Measurements from ENCODE around the gene SNX2. TPM values are rescaled to one million over a fixed set of nuclear protein-coding genes. Genes with fewer than 3 reads are reported as not detected.

The SNX2 gene
- total and polyA plus RNA-seq, 3 experiments from 2014 or later: 40.0 to 62.7 (median 42.7) TPM

GRCh38 chr5:122774519-122774860, 390 bp upstream of the SNX2 start:
- no peaks in the 10 kb centered on the region for H3K9me3 ChIP-seq (ENCODE audit: low read length)
- Mint-ChIP-seq H3K27ac (peak overlapping the region; percentile 81 to 96 (median 92)), H3K4me1 (peaks cover 32 to 53% (median 53%) of the 10 kb centered on the region in 3 donors), H3K27me3 (peaks cover 0 to 2% of the 10 kb centered on the region in 2 donors), H3K9me3 (no peaks in the 10 kb centered on the region), H3K4me3 (peak overlapping the region; percentile 93 to 95 (median 94)), H3K36me3 (peaks cover 0 to 15% (median 0%) of the 10 kb centered on the region in 3 donors)
- H3K36me3 ChIP-seq (ENCODE audit: insufficient read depth, low read length): no peaks in the 10 kb centered on the region
- no peaks in the 10 kb centered on the region for H3K27me3 ChIP-seq (ENCODE audit: insufficient read depth, low read length, poor library complexity, severe bottlenecking)
- no peak for DNase-seq
- H3K4me1 ChIP-seq (ENCODE audit: insufficient read depth, low read length): peaks cover 34% of the 10 kb centered on the region
- no peak overlapping the region for H3K27ac ChIP-seq (ENCODE audit: low read depth, low read length)
- peak overlapping the region; percentile 93 for H3K4me3 ChIP-seq (ENCODE audit: low read length)
- CTCF ChIA-PET: interaction anchor here (0.6 to 2.5 kb wide), 3 partner anchors 67 to 649 kb away, joined by 4 to 9 read pairs (median 6); partner anchors contain the start of genes CEP120 and SNX24
- POLR2A ChIA-PET: interaction anchor here (1.4 to 3.0 kb wide), 3 partner anchors 70 to 649 kb away, joined by 9 to 28 read pairs (median 9); partner anchors contain the start of gene CEP120

GRCh38 chr5:122775550-122776542, 966 bp downstream of the SNX2 start:
- H3K4me3 ChIP-seq (ENCODE audit: low read length): peak overlapping the region; percentile 93
- Mint-ChIP-seq H3K4me1 (peaks cover 39 to 66% (median 65%) of the 10 kb centered on the region in 3 donors), H3K4me3 (peak overlapping the region; percentile 93 to 95 (median 94)), H3K27me3 (peaks cover 0 to 2% of the 10 kb centered on the region in 2 donors), H3K36me3 (peaks cover 3 to 18% (median 5%) of the 10 kb centered on the region in 3 donors), H3K9me3 (no peaks in the 10 kb centered on the region), H3K27ac (peak overlapping the region; percentile 91 to 97 (median 96))
- no peaks in the 10 kb centered on the region for H3K9me3 ChIP-seq (ENCODE audit: low read length)
- ChIA-PET CTCF (interaction anchor here (2.5 kb wide), 1 partner anchor 69 kb away, joined by 9 read pairs; the partner anchor contains the start of gene SNX24), POLR2A (interaction anchor here (1.4 to 3.0 kb wide), 3 partner anchors 69 to 647 kb away, joined by 9 to 28 read pairs (median 9); partner anchors contain the start of gene CEP120)
- peak overlapping the region; percentile 85 for H3K27ac ChIP-seq (ENCODE audit: low read depth, low read length)
- no peak for DNase-seq
- no peaks in the 10 kb centered on the region for H3K27me3 ChIP-seq (ENCODE audit: insufficient read depth, low read length, poor library complexity, severe bottlenecking)
- peaks cover 34% of the 10 kb centered on the region for H3K4me1 ChIP-seq (ENCODE audit: insufficient read depth, low read length)
- H3K36me3 ChIP-seq (ENCODE audit: insufficient read depth, low read length): no peaks in the 10 kb centered on the region

- Mint-ChIP-seq H3K27me3 (peaks cover 0 to 2% of the 10 kb centered on the region in 2 donors), H3K9me3 (no peaks in the 10 kb centered on the region), H3K27ac (peak overlapping the region in 2 of 8 donors; percentile 16 to 61), H3K4me3 (peak overlapping the region in 3 of 7 donors; percentile 31 to 60 (median 34)), H3K4me1 (peaks cover 43 to 78% (median 71%) of the 10 kb centered on the region in 3 donors), H3K36me3 (peaks cover 3 to 21% (median 5%) of the 10 kb centered on the region in 3 donors)
- Histone ChIP-seq H3K4me3 (ENCODE audit: low read length) (no peak overlapping the region), H3K36me3 (ENCODE audit: insufficient read depth, low read length) (no peaks in the 10 kb centered on the region), H3K4me1 (ENCODE audit: insufficient read depth, low read length) (peaks cover 34% of the 10 kb centered on the region), H3K9me3 (ENCODE audit: low read length) (no peaks in the 10 kb centered on the region), H3K27ac (ENCODE audit: low read depth, low read length) (no peak overlapping the region), H3K27me3 (ENCODE audit: insufficient read depth, low read length, poor library complexity, severe bottlenecking) (no peaks in the 10 kb centered on the region)
- ChIA-PET CTCF (no interaction called here), POLR2A (no interaction called here)
- no peak for DNase-seq
These were observed 3.3 kb downstream of the SNX2 start for GRCh38 chr5:122778157-122778556.

GRCh38 chr5:122779451-122779850, 4.6 kb downstream of the SNX2 start:
- peak overlapping the region in 1 of 7 donors; percentile 19 for H3K4me3 Mint-ChIP-seq
- Histone ChIP-seq H3K4me1 (ENCODE audit: insufficient read depth, low read length) (peaks cover 34% of the 10 kb centered on the region), H3K27ac (ENCODE audit: low read depth, low read length) (no peak overlapping the region), H3K36me3 (ENCODE audit: insufficient read depth, low read length) (no peaks in the 10 kb centered on the region), H3K9me3 (ENCODE audit: low read length) (no peaks in the 10 kb centered on the region), H3K4me3 (ENCODE audit: low read length) (no peak overlapping the region), H3K27me3 (ENCODE audit: insufficient read depth, low read length, poor library complexity, severe bottlenecking) (no peaks in the 10 kb centered on the region)
- peaks cover 4 to 21% (median 5%) of the 10 kb centered on the region in 3 donors for H3K36me3 Mint-ChIP-seq
- peaks cover 0 to 2% of the 10 kb centered on the region in 2 donors for H3K27me3 Mint-ChIP-seq
- DNase-seq: no peak
- no peak overlapping the region for H3K27ac Mint-ChIP-seq
- ChIA-PET POLR2A (no interaction called here), CTCF (no interaction called here)
- no peaks in the 10 kb centered on the region for H3K9me3 Mint-ChIP-seq
- H3K4me1 Mint-ChIP-seq: peaks cover 51 to 82% (median 76%) of the 10 kb centered on the region in 3 donors

- Histone ChIP-seq H3K9me3 (ENCODE audit: low read length) (no peaks in the 10 kb centered on the region), H3K27ac (ENCODE audit: low read depth, low read length) (no peak overlapping the region), H3K4me3 (ENCODE audit: low read length) (no peak overlapping the region), H3K27me3 (ENCODE audit: insufficient read depth, low read length, poor library complexity, severe bottlenecking) (no peaks in the 10 kb centered on the region), H3K36me3 (ENCODE audit: insufficient read depth, low read length) (no peaks in the 10 kb centered on the region), H3K4me1 (ENCODE audit: insufficient read depth, low read length) (peaks cover 34% of the 10 kb centered on the region)
- ChIA-PET CTCF (no interaction called here), POLR2A (no interaction called here)
- peaks cover 5 to 18% (median 12%) of the 10 kb centered on the region in 3 donors for H3K36me3 Mint-ChIP-seq
- H3K4me3 Mint-ChIP-seq: no peak overlapping the region
- H3K4me1 Mint-ChIP-seq: peaks cover 52 to 86% (median 82%) of the 10 kb centered on the region in 3 donors
- H3K27ac Mint-ChIP-seq: no peak overlapping the region
- no peak for DNase-seq
- peaks cover 0 to 2% of the 10 kb centered on the region in 2 donors for H3K27me3 Mint-ChIP-seq
- peaks cover 0 to 2% (median under 1%) of the 10 kb centered on the region in 5 donors for H3K9me3 Mint-ChIP-seq
These were observed 5.4 kb downstream of the SNX2 start for GRCh38 chr5:122780296-122780695.

- no peaks in the 10 kb centered on the region for H3K9me3 ChIP-seq (ENCODE audit: low read length)
- DNase-seq: no peak
- Mint-ChIP-seq H3K4me3 (no peak overlapping the region), H3K9me3 (peaks cover 0 to 6% (median 5%) of the 10 kb centered on the region in 5 donors), H3K4me1 (peaks cover 45 to 80% (median 70%) of the 10 kb centered on the region in 3 donors), H3K36me3 (peaks cover 9 to 18% (median 18%) of the 10 kb centered on the region in 3 donors), H3K27ac (no peak overlapping the region), H3K27me3 (no peaks in the 10 kb centered on the region)
- H3K27me3 ChIP-seq (ENCODE audit: insufficient read depth, low read length, poor library complexity, severe bottlenecking): no peaks in the 10 kb centered on the region
- CTCF ChIA-PET: no interaction called here
- POLR2A ChIA-PET: no interaction called here
- H3K27ac ChIP-seq (ENCODE audit: low read depth, low read length): no peak overlapping the region
- no peaks in the 10 kb centered on the region for H3K36me3 ChIP-seq (ENCODE audit: insufficient read depth, low read length)
- no peak overlapping the region for H3K4me3 ChIP-seq (ENCODE audit: low read length)
- H3K4me1 ChIP-seq (ENCODE audit: insufficient read depth, low read length): peaks cover 23% of the 10 kb centered on the region
These were observed 6.6 kb downstream of the SNX2 start for GRCh38 chr5:122781465-122781864.

- POLR2A ChIA-PET: no interaction called here
- no peaks in the 10 kb centered on the region for H3K9me3 ChIP-seq (ENCODE audit: low read length)
- no peaks in the 10 kb centered on the region for H3K4me1 ChIP-seq (ENCODE audit: insufficient read depth, low read length)
- no peak for DNase-seq
- peaks cover 14 to 37% (median 32%) of the 10 kb centered on the region in 3 donors for H3K36me3 Mint-ChIP-seq
- no peaks in the 10 kb centered on the region for H3K27me3 Mint-ChIP-seq
- H3K27ac Mint-ChIP-seq: no peak overlapping the region
- peaks cover 0 to 15% (median 9%) of the 10 kb centered on the region in 5 donors for H3K9me3 Mint-ChIP-seq
- CTCF ChIA-PET: no interaction called here
- H3K4me3 Mint-ChIP-seq: no peak overlapping the region
- H3K27me3 ChIP-seq (ENCODE audit: insufficient read depth, low read length, poor library complexity, severe bottlenecking): no peaks in the 10 kb centered on the region
- H3K4me3 ChIP-seq (ENCODE audit: low read length): no peak overlapping the region
- no peaks in the 10 kb centered on the region for H3K36me3 ChIP-seq (ENCODE audit: insufficient read depth, low read length)
- H3K4me1 Mint-ChIP-seq: peaks cover 34 to 69% (median 54%) of the 10 kb centered on the region in 3 donors
- no peak overlapping the region for H3K27ac ChIP-seq (ENCODE audit: low read depth, low read length)
These were observed 10.4 kb downstream of the SNX2 start for GRCh38 chr5:122785294-122785693.

GRCh38 chr5:122788371-122788770, 13.5 kb downstream of the SNX2 start:
- no peaks in the 10 kb centered on the region for H3K27me3 Mint-ChIP-seq
- CTCF ChIA-PET: no interaction called here
- H3K36me3 Mint-ChIP-seq: peaks cover 19 to 46% (median 44%) of the 10 kb centered on the region in 3 donors
- POLR2A ChIA-PET: no interaction called here
- Histone ChIP-seq H3K36me3 (ENCODE audit: insufficient read depth, low read length) (no peaks in the 10 kb centered on the region), H3K4me3 (ENCODE audit: low read length) (no peak overlapping the region), H3K27me3 (ENCODE audit: insufficient read depth, low read length, poor library complexity, severe bottlenecking) (no peaks in the 10 kb centered on the region), H3K27ac (ENCODE audit: low read depth, low read length) (no peak overlapping the region), H3K9me3 (ENCODE audit: low read length) (no peaks in the 10 kb centered on the region), H3K4me1 (ENCODE audit: insufficient read depth, low read length) (no peaks in the 10 kb centered on the region)
- H3K4me1 Mint-ChIP-seq: peaks cover 29 to 69% (median 57%) of the 10 kb centered on the region in 3 donors
- no peak overlapping the region for H3K27ac Mint-ChIP-seq
- peaks cover 0 to 15% (median 9%) of the 10 kb centered on the region in 5 donors for H3K9me3 Mint-ChIP-seq
- DNase-seq: no peak
- H3K4me3 Mint-ChIP-seq: no peak overlapping the region
